GM12875 (cell line): ENCODE measurements around the gene ZNF227.

Experiments used
- H3K4me3 ChIP-seq: one replicate; pipeline ENCODE4 v1.5.1; 2011; ENCODE audit warnings: low read depth, low read length, control low read depth
- CTCF ChIP-seq: IDR thresholded peaks from 2 replicates; pipeline ENCODE4 v1.5.1; 2011; ENCODE audit warnings: low read depth, mild to moderate bottlenecking, control low read depth, inconsistent platforms, low read length, moderate library complexity, borderline replicate concordance; ENCODE audit not compliant: insufficient read depth

ZNF227 gene

DNA sequence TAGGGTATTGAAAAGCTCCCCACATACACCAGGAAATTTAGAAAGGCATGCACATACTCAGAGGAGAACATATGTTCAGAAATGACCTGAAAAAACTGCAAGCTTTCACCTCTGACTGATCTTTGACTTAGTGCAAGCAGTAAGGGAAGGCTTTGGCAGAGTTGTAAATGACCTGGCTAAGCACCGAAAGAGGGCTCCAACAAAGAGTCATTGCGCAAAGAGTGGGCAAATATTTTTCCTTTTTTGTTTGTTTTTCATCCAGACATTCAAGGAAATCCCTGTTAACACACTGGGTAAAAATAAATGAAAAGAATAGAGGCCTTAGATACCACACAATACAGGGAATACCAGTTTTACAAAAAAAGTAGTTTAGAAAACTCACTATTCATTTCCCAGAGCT is 42.2 kb downstream of the ZNF227 start:
- no peak for TF ChIP-seq CTCF
- H3K4me3 ChIP-seq, result no peak overlapping the region

DNA sequence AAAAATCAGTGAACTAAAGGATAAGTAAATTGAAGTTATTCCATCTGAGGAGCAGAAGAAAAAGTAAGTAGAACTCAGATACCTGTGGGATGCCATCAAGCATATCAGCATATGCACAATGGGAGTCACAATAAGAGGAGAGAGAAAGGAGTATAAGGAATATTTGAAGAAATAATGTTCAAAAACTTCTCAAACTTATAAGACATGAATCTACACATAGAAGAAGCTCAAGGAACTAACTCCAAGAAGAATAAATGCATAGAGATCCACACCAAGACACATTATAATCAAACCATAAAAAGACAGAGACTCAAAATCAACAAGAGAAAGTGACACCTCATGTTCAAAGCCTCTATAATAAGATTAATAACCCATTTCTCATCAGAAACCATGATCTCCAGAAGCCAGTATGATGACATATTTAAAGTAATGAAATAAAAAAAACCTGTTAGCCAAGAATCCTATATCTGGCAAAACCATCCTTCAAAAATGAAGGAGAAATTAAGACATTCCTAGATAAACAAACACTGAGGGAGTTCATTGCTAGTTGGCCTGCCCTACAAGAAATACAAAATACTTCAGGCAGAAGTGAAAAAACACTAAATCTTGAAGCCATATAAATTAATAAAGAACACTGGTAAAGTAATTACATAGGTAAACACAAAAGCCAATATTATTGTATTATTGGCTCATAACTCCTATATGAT is 43.5 kb downstream of the ZNF227 start:
- no peak overlapping the region for H3K4me3 ChIP-seq
- no peak for TF ChIP-seq CTCF

GRCh38 chr19:44258136-44258535 is 45.8 kb downstream of the ZNF227 start:
- no peak for TF ChIP-seq CTCF

GRCh38 chr19:44258835-44259413 is 46.6 kb downstream of the ZNF227 start:
- H3K4me3 ChIP-seq, result no peak overlapping the region
- no peak for TF ChIP-seq CTCF

More at GRCh38 chr19:44258136-44258535, 45.8 kb downstream of the ZNF227 start:
- H3K4me3 ChIP-seq, result no peak overlapping the region

DNA sequence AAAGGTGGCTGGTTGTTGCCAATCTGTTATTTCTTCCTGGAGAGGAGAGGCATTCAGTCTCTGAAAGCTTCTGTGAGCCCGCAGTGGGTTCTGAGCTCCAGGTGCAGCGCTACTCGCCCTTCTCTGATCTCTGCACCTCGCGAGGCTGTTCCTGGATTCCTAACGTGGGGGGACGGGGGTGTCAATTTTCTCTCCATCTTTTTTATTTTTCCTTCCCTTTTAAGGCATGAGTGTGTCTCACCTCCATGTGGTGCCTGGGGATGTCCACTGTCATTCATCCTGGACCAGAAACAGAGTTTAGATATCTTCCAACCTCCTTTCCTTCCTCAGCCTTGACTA is 48.0 kb downstream of the ZNF227 start:
- H3K4me3 ChIP-seq, result peak overlapping the region; percentile 56

DNA sequence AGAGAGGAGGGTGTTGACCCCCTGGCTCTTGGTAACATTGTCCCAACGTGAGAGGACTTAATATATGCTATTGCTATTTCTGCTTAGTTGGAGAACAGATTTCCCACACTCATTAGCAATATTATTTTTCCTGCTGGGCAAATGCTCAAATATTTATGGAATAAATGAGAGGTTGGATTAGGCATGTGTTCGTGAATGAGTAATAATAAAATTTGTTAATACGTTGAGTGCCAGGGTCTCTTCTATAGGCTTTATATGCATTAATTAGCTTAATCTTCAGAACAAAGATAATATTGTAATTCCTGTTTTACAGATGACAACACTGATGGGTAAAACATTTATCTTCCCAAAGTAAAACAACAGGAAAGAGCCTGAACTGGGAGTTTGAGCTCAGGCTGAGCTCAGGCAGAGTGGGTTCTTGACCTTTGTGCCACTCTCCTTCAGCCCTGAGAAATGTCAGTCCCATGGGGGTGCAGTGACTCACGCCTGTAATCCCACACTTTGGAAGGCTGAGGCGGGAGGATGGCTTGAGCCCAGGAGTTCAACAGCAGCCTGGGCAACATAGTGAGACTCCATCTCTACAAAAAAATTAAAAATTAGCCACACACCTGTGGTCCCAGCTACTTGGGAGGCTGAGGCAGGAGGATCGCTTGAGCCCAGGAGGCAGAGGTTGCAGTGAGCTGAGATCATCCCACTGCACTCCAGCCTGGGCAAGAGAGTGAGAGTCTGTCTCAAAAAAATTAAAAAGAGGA is 48.5 kb downstream of the ZNF227 start:
- no peak overlapping the region for H3K4me3 ChIP-seq
- TF ChIP-seq CTCF, result no peak

More for the DNA sequence above, 48.0 kb downstream of the ZNF227 start:
- no peak for TF ChIP-seq CTCF
